HepG2 (cell line): ENCODE data around the gene SEPTIN3. TPM values are rescaled to one million over a fixed set of nuclear protein-coding genes. Genes with fewer than 3 reads are reported as not detected.
A peak's percentile ranks its signal among the peaks of the same experiment; 100 is the strongest.

ENCODE experiments used
- ATAC-seq: fragments of 200-7000 bp; cut with Tn5 transposase; 3 replicates; pipeline ENCODE4 v1.9.1; 2020; ENCODE audit warnings: mild to moderate bottlenecking, moderate library complexity
- BruUV-seq: library from RNA; stranded (reverse); fragments of 400-500 nt; replicated peaks from 2 replicates; lab custom pipeline; 2021; lab: Mats Ljungman, UMichigan
- CTCF ChIA-PET: fragments of 300-600 bp; formaldehyde crosslinking; extraction: SDS; loops from one replicate; lab custom pipeline; 2021; ENCODE audit warnings: low total read pairs, inconsistent platforms, low intra/inter-chr PET ratio; lab: Yijun Ruan, JAX
- POLR2A ChIA-PET: fragments of 350-600 bp; sonication (Branson Sonifier 250); formaldehyde crosslinking; loops from one replicate; lab custom pipeline; 2020; ENCODE audit warnings: antibody characterized with exemption, inconsistent platforms; lab: Yijun Ruan, JAX
- DNase-seq: peaks from one replicate; pipeline ENCODE4 v3.0.0-alpha.2; 2015; ENCODE audit warnings: low spot score
- FAIRE-seq: peaks from 3 replicates; lab custom pipeline; 2011; peaks lifted over from hg19 to GRCh38; lab: Jason Lieb, UNC
- H2AFZ ChIP-seq: one replicate; pipeline ENCODE4 v1.6.1; 2011; ENCODE audit warnings: low read length, inconsistent platforms
- H3K27ac ChIP-seq: fragments of 300-600 bp; 3 replicates; pipeline ENCODE4 v1.8.0; 2011; ENCODE audit warnings: mixed run types, mild to moderate bottlenecking, mixed read lengths, low read length, inconsistent platforms; ENCODE audit not compliant: insufficient read depth; ENCODE audit errors: extremely low read length
- H3K27me3 ChIP-seq, 2 experiments: fragments of 200-600 bp in 1 of 2; 2 replicates in 1 of 2; 3 replicates in 1 of 2; pipeline versions ENCODE4 v1.6.0 to v1.8.0; 2011; ENCODE audit warnings: low read length in 2 of 2, mild to moderate bottlenecking in 2 of 2, moderate library complexity in 2 of 2, inconsistent platforms in 1 of 2; ENCODE audit not compliant: insufficient read depth in 2 of 2, control insufficient read depth in 1 of 2
- H3K36me3 ChIP-seq, 2 experiments: fragments of 200-600 bp in 1 of 2; replicated peaks in 1 of 2; 2 replicates in 1 of 2; 3 replicates in 1 of 2; pipeline versions ENCODE4 v1.5.1 to v1.8.0; 2011; ENCODE audit warnings: low read length in 2 of 2, inconsistent platforms in 1 of 2; ENCODE audit not compliant: insufficient read depth in 2 of 2, control insufficient read depth in 1 of 2
- H3K4me1 ChIP-seq: 2 replicates; pipeline ENCODE4 v1.5.1; 2012; ENCODE audit warnings: low read length, inconsistent platforms; ENCODE audit not compliant: insufficient read depth
- H3K4me2 ChIP-seq: 2 replicates; pipeline ENCODE4 v1.6.0; 2011; ENCODE audit warnings: low read depth, low read length, inconsistent platforms
- H3K4me3 ChIP-seq, 3 experiments: fragments of 200-600 bp in 1 of 3; sonication (generic), shearing (Covaris generic) in 1 of 3; replicated peaks in 1 of 3; 2 replicates each; pipeline ENCODE4 v1.5.1; 2011 to 2016; ENCODE audit warnings: low read length in 3 of 3, inconsistent platforms in 2 of 3, low read depth in 2 of 3, mild to moderate bottlenecking in 2 of 3, control low read depth in 1 of 3, mixed read lengths in 1 of 3; ENCODE audit not compliant: insufficient read depth in 1 of 3
- H3K79me2 ChIP-seq: one replicate; pipeline ENCODE4 v1.6.1; 2011; ENCODE audit warnings: low read length, inconsistent platforms; ENCODE audit not compliant: insufficient read depth
- H3K9ac ChIP-seq: 2 replicates; pipeline ENCODE4 v1.6.0; 2011; ENCODE audit warnings: mild to moderate bottlenecking, low read depth, low read length, inconsistent platforms; ENCODE audit not compliant: insufficient read depth
- H3K9me3 ChIP-seq: 2 replicates; pipeline ENCODE4 v1.5.1; 2012; ENCODE audit warnings: mild to moderate bottlenecking, low read length
- H4K20me1 ChIP-seq: 2 replicates; pipeline ENCODE4 v1.6.0; 2011; ENCODE audit warnings: inconsistent platforms, mild to moderate bottlenecking, low read length, moderate library complexity; ENCODE audit not compliant: insufficient read depth
- ADNP ChIP-seq: sonication (generic); formaldehyde crosslinking; IDR thresholded peaks from 2 replicates; pipeline ENCODE4 v1.4.0; 2020; ENCODE audit warnings: missing genetic modification reagents
- MIER2 ChIP-seq: IDR thresholded peaks from 2 replicates; pipeline ENCODE4 v1.6.1; 2016; ENCODE audit warnings: missing biosample characterization, missing genetic modification reagents
- NFIB ChIP-seq: sonication (generic); formaldehyde crosslinking; IDR thresholded peaks from 2 replicates; pipeline ENCODE4 v1.9.0; 2021; ENCODE audit warnings: missing genetic modification reagents, mild to moderate bottlenecking, borderline replicate concordance
- RFXAP ChIP-seq: sonication (generic); formaldehyde crosslinking; IDR thresholded peaks from 2 replicates; pipeline ENCODE4 v1.4.0; 2020; ENCODE audit warnings: missing genetic modification reagents, borderline replicate concordance
- ZBTB42 ChIP-seq: sonication (generic); formaldehyde crosslinking; IDR thresholded peaks from 2 replicates; pipeline ENCODE4 v1.5.0; 2020; ENCODE audit warnings: mild to moderate bottlenecking, missing genetic modification reagents
- ZNF121 ChIP-seq: sonication (generic); formaldehyde crosslinking; IDR thresholded peaks from 2 replicates; pipeline ENCODE4 v1.5.0; 2020; ENCODE audit warnings: mild to moderate bottlenecking, missing genetic modification reagents
- ZNF431 ChIP-seq: sonication (generic); formaldehyde crosslinking; IDR thresholded peaks from 2 replicates; pipeline ENCODE4 v1.9.0; 2022; ENCODE audit warnings: missing genetic modification reagents, low read depth, mild to moderate bottlenecking, borderline replicate concordance
- ZNF501 ChIP-seq: sonication (generic); formaldehyde crosslinking; IDR thresholded peaks from 2 replicates; pipeline ENCODE4 v1.5.1; 2020; ENCODE audit warnings: mild to moderate bottlenecking, moderate library complexity, missing genetic modification reagents
- ZNF615 ChIP-seq: sonication (generic); formaldehyde crosslinking; IDR thresholded peaks from 2 replicates; pipeline ENCODE4 v1.5.0; 2020; ENCODE audit warnings: mild to moderate bottlenecking, missing genetic modification reagents, borderline replicate concordance
- ZNF629 ChIP-seq: sonication (generic); formaldehyde crosslinking; conservative IDR thresholded peaks from 2 replicates; pipeline ENCODE4 v1.5.0; 2020; ENCODE audit warnings: missing genetic modification reagents
- ZNF891 ChIP-seq: sonication (generic); formaldehyde crosslinking; IDR thresholded peaks from 2 replicates; pipeline ENCODE4 v1.5.0; 2020; ENCODE audit warnings: mild to moderate bottlenecking, missing genetic modification reagents
- WGBS: methylation state at CpG from one replicate; pipeline ENCODE4 v1.1.6; 2017; ENCODE audit warnings: low lambda C conversion rate; 5-methylcytosine and 5-hydroxymethylcytosine counted together
- in situ Hi-C: cut with HindIII; loops from 2 replicates; pipeline ENCODE4 v1.10.0; 2017; ENCODE audit warnings: low pct_unique_long_range_greater_than_20kb; ENCODE audit not compliant: extremely low pct_ligation_motif_present
- intact Hi-C: fragments of 100-400 bp; cut with micrococcal nuclease; formaldehyde crosslinking; loops from one replicate; pipeline ENCODE4 v1.10.0; 2022; ENCODE audit not compliant: unreplicated experiment
- polyA plus RNA-seq, 8 experiments: library from polyadenylated mRNA; depleted of rRNA in 3 of 8; stranded (reverse) in 7 of 8; unstranded in 1 of 8; fragments of >200 nt; fragmentation: Illumina TruSeq in 4 of 8; extraction: Trizol in 4 of 8; gene quantifications; 2 replicates each; pipeline versions ENCODE4 v1.2.1 to v1.2.3, GENCODE V29; 2011 to 2016; ENCODE audit warnings: low read depth in 4 of 8, missing spikeins in 1 of 8, mixed read lengths in 1 of 8; ENCODE audit not compliant: insufficient read depth in 1 of 8
- total RNA-seq, 5 experiments: library from RNA; depleted of rRNA; stranded (reverse); fragments of >200 nt; fragmentation: Illumina TruSeq; extraction: Trizol; gene quantifications; 2 replicates each; pipeline ENCODE4 v1.2.3, GENCODE V29; 2016; ENCODE audit warnings: low read depth in 1 of 5
- TF ChIP-seq, protein P1 (sequence below): sonication (generic); formaldehyde crosslinking; IDR thresholded peaks from 2 replicates; pipeline ENCODE4; 2020; ENCODE audit warnings: missing genetic modification reagents, mild to moderate bottlenecking, borderline replicate concordance
- TF ChIP-seq, protein P2 (sequence below): sonication (generic); formaldehyde crosslinking; IDR thresholded peaks from 2 replicates; pipeline ENCODE4 v1.9.0; 2021; ENCODE audit warnings: missing genetic modification reagents, borderline replicate concordance

SEPTIN3 gene
- total and polyA plus RNA-seq, 2 of the 13 experiments (the other 11 are each of a cell fraction or from before 2014, with no cell fraction given) = 0.04 TPM; not detected in 1

DNA sequence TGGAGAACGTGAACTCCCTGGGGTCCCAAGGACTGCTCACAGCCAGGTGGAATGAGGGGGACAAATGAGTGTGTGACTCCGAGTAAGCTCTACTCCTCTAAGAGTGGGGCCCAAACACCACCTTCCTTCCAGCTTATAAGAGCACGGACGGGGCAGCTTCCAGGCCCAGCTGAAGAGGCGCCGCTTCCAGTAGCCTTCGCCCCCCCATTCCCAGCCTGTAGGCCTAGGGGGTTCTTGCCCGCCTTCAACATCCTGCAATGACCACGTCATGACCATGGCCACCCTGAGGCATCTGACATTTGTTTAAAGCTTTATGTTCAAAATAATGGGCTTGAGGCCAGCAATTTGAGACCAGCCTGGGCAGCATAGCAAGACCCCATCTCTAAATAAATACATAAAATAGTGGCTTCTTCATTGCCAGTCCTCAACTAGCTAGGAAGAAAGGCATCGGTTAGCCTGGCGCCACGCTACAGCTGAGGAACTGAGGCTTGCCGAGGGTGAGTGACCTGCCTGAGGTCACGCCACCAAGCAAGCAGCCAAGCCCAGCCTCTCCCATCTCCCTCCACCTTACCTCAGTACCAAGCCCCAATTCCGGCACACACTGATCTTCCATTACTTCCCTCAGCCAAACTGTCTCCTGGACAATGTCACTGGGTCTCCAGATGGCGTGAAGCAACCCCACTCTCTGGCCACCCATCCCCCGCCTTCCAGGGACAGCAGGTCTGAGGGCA, 34.8 kb upstream of the SEPTIN3 start:
- H3K79me2 ChIP-seq = no peaks in the 10 kb centered on the region
- WGBS = 97% methylated on average over 14 of the region's 17 CpGs
- FAIRE-seq = no peak
- intact Hi-C loops = no loop called here
- TF ChIP-seq MIER2 (CRISPR knock-in tag) (no peak), ZNF121 (CRISPR knock-in tag) (peak; percentile 82), ZNF891 (CRISPR knock-in tag) (no peak)
- TF ChIP-seq, protein P1, sequence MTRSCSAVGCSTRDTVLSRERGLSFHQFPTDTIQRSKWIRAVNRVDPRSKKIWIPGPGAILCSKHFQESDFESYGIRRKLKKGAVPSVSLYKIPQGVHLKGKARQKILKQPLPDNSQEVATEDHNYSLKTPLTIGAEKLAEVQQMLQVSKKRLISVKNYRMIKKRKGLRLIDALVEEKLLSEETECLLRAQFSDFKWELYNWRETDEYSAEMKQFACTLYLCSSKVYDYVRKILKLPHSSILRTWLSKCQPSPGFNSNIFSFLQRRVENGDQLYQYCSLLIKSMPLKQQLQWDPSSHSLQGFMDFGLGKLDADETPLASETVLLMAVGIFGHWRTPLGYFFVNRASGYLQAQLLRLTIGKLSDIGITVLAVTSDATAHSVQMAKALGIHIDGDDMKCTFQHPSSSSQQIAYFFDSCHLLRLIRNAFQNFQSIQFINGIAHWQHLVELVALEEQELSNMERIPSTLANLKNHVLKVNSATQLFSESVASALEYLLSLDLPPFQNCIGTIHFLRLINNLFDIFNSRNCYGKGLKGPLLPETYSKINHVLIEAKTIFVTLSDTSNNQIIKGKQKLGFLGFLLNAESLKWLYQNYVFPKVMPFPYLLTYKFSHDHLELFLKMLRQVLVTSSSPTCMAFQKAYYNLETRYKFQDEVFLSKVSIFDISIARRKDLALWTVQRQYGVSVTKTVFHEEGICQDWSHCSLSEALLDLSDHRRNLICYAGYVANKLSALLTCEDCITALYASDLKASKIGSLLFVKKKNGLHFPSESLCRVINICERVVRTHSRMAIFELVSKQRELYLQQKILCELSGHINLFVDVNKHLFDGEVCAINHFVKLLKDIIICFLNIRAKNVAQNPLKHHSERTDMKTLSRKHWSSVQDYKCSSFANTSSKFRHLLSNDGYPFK = no peak
- TF ChIP-seq, all 625 proteins: peak for 1
- peaks cover 6 to 17% of the 10 kb centered on the region in 2 experiments; a peak in 3 of 5 replicates for H3K36me3 ChIP-seq
- H4K20me1 ChIP-seq = no peaks in the 10 kb centered on the region
- in situ Hi-C loops = no loop called here
- H3K4me3 ChIP-seq = no peak overlapping the region
- no TSS peak for BruUV-seq
- no peak overlapping the region for H3K9ac ChIP-seq
- no peak overlapping the region for H2AFZ ChIP-seq
- H3K4me1 ChIP-seq = no peaks in the 10 kb centered on the region
- no peak overlapping the region for H3K4me2 ChIP-seq
- DNase-seq (no peak), ATAC-seq (no peak)
- no peaks in the 10 kb centered on the region for H3K9me3 ChIP-seq
- no peak overlapping the region for H3K27ac ChIP-seq
- CTCF ChIA-PET = no interaction called here
- H3K27me3 ChIP-seq = no peaks in the 10 kb centered on the region
- POLR2A ChIA-PET = no interaction called here

DNA sequence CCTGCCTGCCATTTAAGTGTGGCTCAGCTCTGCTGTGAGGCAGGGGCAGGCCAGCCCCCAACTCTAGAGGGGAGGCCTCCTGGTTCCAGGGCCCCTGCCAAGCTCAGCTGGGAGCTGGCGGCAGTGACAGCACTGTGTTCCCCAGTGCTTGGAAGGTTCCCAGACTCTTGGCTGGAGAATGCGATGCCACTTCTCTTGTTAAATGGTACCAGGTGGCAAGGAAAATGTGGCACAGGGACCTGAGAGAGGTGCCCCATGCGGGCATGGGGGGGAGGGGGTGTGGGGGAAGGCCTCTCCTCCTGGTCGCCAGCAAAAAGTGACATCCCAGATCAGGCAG, 34.3 kb upstream of the SEPTIN3 start:
- no peaks in the 10 kb centered on the region for H3K4me1 ChIP-seq
- FAIRE-seq (no peak), DNase-seq (no peak), ATAC-seq (no peak)
- no peaks in the 10 kb centered on the region for H4K20me1 ChIP-seq
- peaks cover 6 to 19% of the 10 kb centered on the region in 2 experiments; a peak in 3 of 5 replicates for H3K36me3 ChIP-seq
- intact Hi-C loops (no loop called here), in situ Hi-C loops (no loop called here)
- no peaks in the 10 kb centered on the region for H3K79me2 ChIP-seq
- no TSS peak for BruUV-seq
- H3K9me3 ChIP-seq = no peaks in the 10 kb centered on the region
- no peak overlapping the region for H3K4me2 ChIP-seq
- no peak overlapping the region for H2AFZ ChIP-seq
- no peaks in the 10 kb centered on the region for H3K27me3 ChIP-seq
- no peak overlapping the region for H3K9ac ChIP-seq
- POLR2A ChIA-PET = no interaction called here
- CTCF ChIA-PET = no interaction called here
- H3K27ac ChIP-seq = no peak overlapping the region
- H3K4me3 ChIP-seq = no peak overlapping the region
- 100% methylated on average over 1 of the region's 4 CpGs for WGBS
- TF ChIP-seq ZBTB42 (CRISPR knock-in tag) (no peak), NFIB (CRISPR knock-in tag) (no peak), ZNF629 (CRISPR knock-in tag) (no peak), ZNF615 (CRISPR knock-in tag) (no peak), ADNP (CRISPR knock-in tag) (no peak), MIER2 (CRISPR knock-in tag) (no peak), RFXAP (no peak), ZNF431 (no peak), ZNF501 (CRISPR knock-in tag) (no peak)
- TF ChIP-seq, protein P2, sequence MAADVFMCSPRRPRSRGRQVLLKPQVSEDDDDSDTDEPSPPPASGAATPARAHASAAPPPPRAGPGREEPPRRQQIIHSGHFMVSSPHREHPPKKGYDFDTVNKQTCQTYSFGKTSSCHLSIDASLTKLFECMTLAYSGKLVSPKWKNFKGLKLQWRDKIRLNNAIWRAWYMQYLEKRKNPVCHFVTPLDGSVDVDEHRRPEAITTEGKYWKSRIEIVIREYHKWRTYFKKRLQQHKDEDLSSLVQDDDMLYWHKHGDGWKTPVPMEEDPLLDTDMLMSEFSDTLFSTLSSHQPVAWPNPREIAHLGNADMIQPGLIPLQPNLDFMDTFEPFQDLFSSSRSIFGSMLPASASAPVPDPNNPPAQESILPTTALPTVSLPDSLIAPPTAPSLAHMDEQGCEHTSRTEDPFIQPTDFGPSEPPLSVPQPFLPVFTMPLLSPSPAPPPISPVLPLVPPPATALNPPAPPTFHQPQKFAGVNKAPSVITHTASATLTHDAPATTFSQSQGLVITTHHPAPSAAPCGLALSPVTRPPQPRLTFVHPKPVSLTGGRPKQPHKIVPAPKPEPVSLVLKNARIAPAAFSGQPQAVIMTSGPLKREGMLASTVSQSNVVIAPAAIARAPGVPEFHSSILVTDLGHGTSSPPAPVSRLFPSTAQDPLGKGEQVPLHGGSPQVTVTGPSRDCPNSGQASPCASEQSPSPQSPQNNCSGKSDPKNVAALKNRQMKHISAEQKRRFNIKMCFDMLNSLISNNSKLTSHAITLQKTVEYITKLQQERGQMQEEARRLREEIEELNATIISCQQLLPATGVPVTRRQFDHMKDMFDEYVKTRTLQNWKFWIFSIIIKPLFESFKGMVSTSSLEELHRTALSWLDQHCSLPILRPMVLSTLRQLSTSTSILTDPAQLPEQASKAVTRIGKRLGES (CRISPR knock-in tag) = no peak
